Measurements from ENCODE around the gene TCERG1L. TPM values are rescaled to one million over a fixed set of nuclear protein-coding genes. Genes with fewer than 3 reads are reported as not detected.

TCERG1L gene
- total and polyA plus RNA-seq, 8 donors, result 0.18 TPM; not detected in 7

DNA sequence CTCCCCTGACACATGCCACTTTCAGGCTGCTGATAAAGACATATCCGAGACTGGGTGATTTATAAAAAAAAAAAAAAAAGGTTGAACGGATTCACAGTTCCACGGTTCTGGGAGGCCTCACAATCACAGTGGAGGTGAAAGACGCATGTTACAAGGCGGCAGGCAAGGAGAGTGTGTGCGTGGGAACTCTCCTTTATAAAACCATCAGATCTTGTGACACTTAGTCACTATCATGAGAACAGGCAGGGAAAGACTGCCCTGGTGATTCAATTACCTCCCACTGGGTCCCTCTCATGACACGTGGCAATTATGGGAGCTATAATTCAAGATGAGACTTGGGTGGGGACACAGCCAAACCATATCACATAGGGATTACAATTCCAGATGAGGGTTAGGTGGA, 181.5 kb downstream of the TCERG1L start:
- WGBS, 5 donors, result 68 to 83% (median 77%) methylated on average over 7 of the region's 7 CpGs

DNA sequence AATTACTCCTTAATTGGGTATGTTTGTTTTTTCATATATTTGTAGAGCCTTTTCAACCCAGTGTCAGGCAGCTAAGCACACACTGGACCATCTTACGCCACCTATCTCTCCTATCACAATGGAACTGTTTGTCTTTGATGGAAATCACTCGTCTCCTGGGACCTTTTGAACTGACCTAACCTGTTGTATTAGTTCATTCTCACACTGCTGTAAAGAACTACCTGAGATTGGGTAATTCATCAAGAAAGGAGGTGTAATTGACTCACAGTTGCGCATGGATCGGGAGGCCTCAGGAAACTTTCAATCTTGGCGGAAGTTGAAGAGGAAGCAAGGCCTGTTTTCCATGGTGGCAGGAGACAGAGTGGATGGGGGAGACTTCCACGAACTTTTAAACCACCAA, 182.0 kb downstream of the TCERG1L start:
- DNase-seq, result no peak

More for the DNA sequence above, 181.5 kb downstream of the TCERG1L start:
- DNase-seq, result no peak
- H3K27me3 ChIP-seq, result peaks cover 0 to 30% (median 6%) of the 10 kb centered on the region in 3 donors
- peaks cover 0 to 7% (median 0%) of the 10 kb centered on the region in 4 donors for H3K4me1 ChIP-seq
- no peak for TF ChIP-seq POLR2AphosphoS5 (IDR thresholded peaks at IDR 0.05)
- no peak for TF ChIP-seq EP300 (IDR thresholded peaks at IDR 0.05)
- TF ChIP-seq, protein P1, sequence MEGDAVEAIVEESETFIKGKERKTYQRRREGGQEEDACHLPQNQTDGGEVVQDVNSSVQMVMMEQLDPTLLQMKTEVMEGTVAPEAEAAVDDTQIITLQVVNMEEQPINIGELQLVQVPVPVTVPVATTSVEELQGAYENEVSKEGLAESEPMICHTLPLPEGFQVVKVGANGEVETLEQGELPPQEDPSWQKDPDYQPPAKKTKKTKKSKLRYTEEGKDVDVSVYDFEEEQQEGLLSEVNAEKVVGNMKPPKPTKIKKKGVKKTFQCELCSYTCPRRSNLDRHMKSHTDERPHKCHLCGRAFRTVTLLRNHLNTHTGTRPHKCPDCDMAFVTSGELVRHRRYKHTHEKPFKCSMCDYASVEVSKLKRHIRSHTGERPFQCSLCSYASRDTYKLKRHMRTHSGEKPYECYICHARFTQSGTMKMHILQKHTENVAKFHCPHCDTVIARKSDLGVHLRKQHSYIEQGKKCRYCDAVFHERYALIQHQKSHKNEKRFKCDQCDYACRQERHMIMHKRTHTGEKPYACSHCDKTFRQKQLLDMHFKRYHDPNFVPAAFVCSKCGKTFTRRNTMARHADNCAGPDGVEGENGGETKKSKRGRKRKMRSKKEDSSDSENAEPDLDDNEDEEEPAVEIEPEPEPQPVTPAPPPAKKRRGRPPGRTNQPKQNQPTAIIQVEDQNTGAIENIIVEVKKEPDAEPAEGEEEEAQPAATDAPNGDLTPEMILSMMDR (IDR thresholded peaks at IDR 0.05), result no peak
- no peak for TF ChIP-seq POLR2A (IDR thresholded peaks at IDR 0.05)
- no peak overlapping the region for H3K4me3 ChIP-seq
- intact Hi-C loops (cut with DNase I; ENCODE audit: low total_unique reads), result no loop called here
- H3K27ac ChIP-seq, result no peak overlapping the region
- H3K36me3 ChIP-seq, result no peaks in the 10 kb centered on the region
- H3K9me3 ChIP-seq, result no peaks in the 10 kb centered on the region

DNA sequence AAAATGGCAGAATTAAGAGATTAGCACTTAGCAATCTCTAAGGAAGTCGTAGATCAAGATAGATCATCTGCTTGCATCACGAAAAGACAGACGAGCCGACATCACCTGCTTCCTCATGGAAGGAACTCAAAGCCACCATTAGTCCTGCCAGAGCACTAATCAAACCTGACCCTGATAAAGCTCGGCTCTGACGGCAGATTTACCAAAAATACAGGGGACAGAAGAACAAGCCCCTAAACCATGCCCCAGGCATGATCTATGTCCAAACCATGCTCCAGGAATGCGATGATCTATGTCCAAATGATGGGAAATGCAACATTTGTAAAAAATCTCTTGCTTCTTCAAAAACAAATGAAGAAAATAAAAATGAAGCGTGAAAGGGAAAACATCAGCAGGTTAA, 182.8 kb downstream of the TCERG1L start:
- Histone ChIP-seq H3K9me3 (no peaks in the 10 kb centered on the region), H3K4me3 (no peak overlapping the region), H3K27ac (no peak overlapping the region), H3K4me1 (peaks cover 0 to 7% (median 0%) of the 10 kb centered on the region in 4 donors), H3K36me3 (no peaks in the 10 kb centered on the region), H3K27me3 (peaks cover 0 to 38% (median 6%) of the 10 kb centered on the region in 3 donors)
- TF ChIP-seq EP300 (IDR thresholded peaks at IDR 0.05) (no peak), POLR2AphosphoS5 (IDR thresholded peaks at IDR 0.05) (no peak), POLR2A (IDR thresholded peaks at IDR 0.05) (no peak)
- TF ChIP-seq, protein P1 (IDR thresholded peaks at IDR 0.05), result no peak
- intact Hi-C loops (cut with DNase I; ENCODE audit: low total_unique reads), result no loop called here
- no peak for DNase-seq
- 44 to 57% (median 50%) methylated on average over 8 of the region's 8 CpGs for WGBS, 5 donors

More for the DNA sequence above, 182.0 kb downstream of the TCERG1L start:
- no peak overlapping the region for H3K27ac ChIP-seq
- no peaks in the 10 kb centered on the region for H3K36me3 ChIP-seq
- H3K9me3 ChIP-seq, result no peaks in the 10 kb centered on the region
- H3K27me3 ChIP-seq, result peaks cover 0 to 30% (median 6%) of the 10 kb centered on the region in 3 donors
- H3K4me1 ChIP-seq, result peaks cover 0 to 7% (median 0%) of the 10 kb centered on the region in 4 donors
- no peak for TF ChIP-seq EP300 (IDR thresholded peaks at IDR 0.05)
- TF ChIP-seq POLR2A (IDR thresholded peaks at IDR 0.05), result no peak
- TF ChIP-seq POLR2AphosphoS5 (IDR thresholded peaks at IDR 0.05), result no peak
- TF ChIP-seq, protein P1 (IDR thresholded peaks at IDR 0.05), result no peak
- H3K4me3 ChIP-seq, result no peak overlapping the region
- WGBS, 5 donors, result 33 to 49% (median 45%) methylated on average over 6 of the region's 6 CpGs
- intact Hi-C loops (cut with DNase I; ENCODE audit: low total_unique reads), result no loop called here

GRCh38 chr10:131127610-131128009, 183.9 kb downstream of the TCERG1L start:
- Histone ChIP-seq H3K9me3 (peaks cover 0 to 9% (median 0%) of the 10 kb centered on the region in 4 donors), H3K4me3 (no peak overlapping the region), H3K27me3 (peaks cover 0 to 41% (median 6%) of the 10 kb centered on the region in 3 donors), H3K36me3 (no peaks in the 10 kb centered on the region), H3K4me1 (peaks cover 0 to 7% (median 0%) of the 10 kb centered on the region in 4 donors), H3K27ac (no peak overlapping the region)
- WGBS, 5 donors, result 71 to 81% (median 74%) methylated on average over 6 to 8 of the region's 8 CpGs
- TF ChIP-seq, protein P1 (IDR thresholded peaks at IDR 0.05), result no peak
- TF ChIP-seq POLR2AphosphoS5 (IDR thresholded peaks at IDR 0.05) (no peak), EP300 (IDR thresholded peaks at IDR 0.05) (no peak), POLR2A (IDR thresholded peaks at IDR 0.05) (no peak)
- DNase-seq, result no peak
- intact Hi-C loops (cut with DNase I; ENCODE audit: low total_unique reads), result no loop called here

All from stomach (tissue), 9 donors.